Activated B cell treated with CpG ODN at 0.5 μM for 24 hours (primary cell): ENCODE results near the gene FOXJ1. TPM values are rescaled to one million over a fixed set of nuclear protein-coding genes. Genes with fewer than 3 reads are reported as not detected.

Source experiments
- ATAC-seq: fragments of 200-7000 bp; cut with Tn5 transposase; one replicate; pipeline ENCODE4 v1.10.0; 2021; ENCODE audit warnings: low read depth, mild to moderate bottlenecking, moderate library complexity
- CTCF ChIA-PET: fragments of 350-600 bp; sonication (Branson Sonifier 250); formaldehyde crosslinking; loops from one replicate; lab custom pipeline; 2021; ENCODE audit warnings: antibody characterized with exemption; lab: Charles Lee
- POLR2A ChIA-PET: fragments of 350-600 bp; sonication (Branson Sonifier 250); formaldehyde crosslinking; loops from one replicate; lab custom pipeline; 2021; ENCODE audit warnings: antibody characterized with exemption; lab: Charles Lee
- DNase-seq: peaks from one replicate; pipeline ENCODE4 v3.0.0; 2022
- H3K27ac Mint-ChIP-seq: one replicate; pipeline ENCODE4 v1.8.0; 2020; ENCODE audit warnings: mixed read lengths
- H3K27me3 Mint-ChIP-seq: one replicate; pipeline ENCODE4 v1.8.0; 2021; ENCODE audit warnings: mixed read lengths
- H3K36me3 Mint-ChIP-seq: one replicate; pipeline ENCODE4 v1.8.0; 2021; ENCODE audit warnings: low read depth, mixed read lengths
- H3K4me1 Mint-ChIP-seq: one replicate; pipeline ENCODE4 v1.8.0; 2021; ENCODE audit warnings: mixed read lengths
- H3K4me3 Mint-ChIP-seq: one replicate; pipeline ENCODE4 v1.8.0; 2020; ENCODE audit warnings: mild to moderate bottlenecking, mixed read lengths
- H3K9me3 Mint-ChIP-seq: one replicate; pipeline ENCODE4 v1.8.0; 2020; ENCODE audit warnings: mixed read lengths
- CTCF ChIP-seq: fragments of 200-600 bp; IDR thresholded peaks from one replicate; pipeline ENCODE4 v1.8.0; 2022; ENCODE audit warnings: antibody characterized with exemption, mild to moderate bottlenecking
- intact Hi-C: fragments of 100-400 bp; cut with micrococcal nuclease; formaldehyde crosslinking; loops from one replicate; pipeline ENCODE4 v1.15.1; 2024
- total RNA-seq: library from RNA; stranded (reverse); gene quantifications from 2 replicates; pipeline ENCODE4 v1.2.3, GENCODE V29; 2022

FOXJ1 gene
- total RNA-seq, 1 donor from 2014 or later = 0.44 TPM

GRCh38 chr17:76121932-76122430 is 19.1 kb downstream of the FOXJ1 start:
- Mint-ChIP-seq H3K36me3 (no peaks in the 10 kb centered on the region), H3K27ac (peak overlapping the region; percentile 50), H3K9me3 (no peaks in the 10 kb centered on the region), H3K27me3 (peaks cover 3% of the 10 kb centered on the region), H3K4me1 (peaks cover 17% of the 10 kb centered on the region), H3K4me3 (peak overlapping the region; percentile 62)
- DNase-seq (no peak), ATAC-seq (peak; percentile 29)
- intact Hi-C loops = loop anchor here (1.0 to 5.0 kb wide), 6 partner anchors 19 to 285 kb away; partner anchors contain the start of gene FOXJ1
- ChIA-PET CTCF (interaction anchor here (1.0 to 11.2 kb wide), 22 partner anchors 9 to 177 kb away, joined by 3 to 228 read pairs (median 5); partner anchors contain the start of gene FOXJ1), POLR2A (interaction anchor here (1.0 to 13.5 kb wide), 4 partner anchors 58 to 157 kb away, joined by 7 to 257 read pairs (median 37); partner anchors contain the start of gene UBALD2)
- TF ChIP-seq CTCF = no peak

GRCh38 chr17:76120658-76121008 is 20.4 kb downstream of the FOXJ1 start:
- intact Hi-C loops = loop anchor here (1.0 to 5.0 kb wide), 6 partner anchors 20 to 287 kb away; partner anchors contain the start of gene FOXJ1
- POLR2A ChIA-PET = interaction anchor here (2.4 to 13.5 kb wide), 3 partner anchors 60 to 159 kb away, joined by 7 to 257 read pairs (median 67); partner anchors contain the start of gene UBALD2
- no peak for TF ChIP-seq CTCF
- Mint-ChIP-seq H3K27ac (no peak overlapping the region), H3K4me1 (peaks cover 17% of the 10 kb centered on the region), H3K4me3 (no peak overlapping the region), H3K36me3 (no peaks in the 10 kb centered on the region), H3K9me3 (no peaks in the 10 kb centered on the region), H3K27me3 (peaks cover 3% of the 10 kb centered on the region)
- no peak for ATAC-seq
- CTCF ChIA-PET = interaction anchor here (1.2 to 11.2 kb wide), 17 partner anchors 10 to 277 kb away, joined by 3 to 228 read pairs (median 5); no protein-coding TSS in a partner anchor
- DNase-seq = no peak

- DNase-seq (no peak), ATAC-seq (no peak)
- CTCF ChIA-PET = interaction anchor here (1.5 to 11.2 kb wide), 7 partner anchors 11 to 278 kb away, joined by 4 to 228 read pairs (median 6); no protein-coding TSS in a partner anchor
- no peak overlapping the region for H3K27ac Mint-ChIP-seq
- H3K27me3 Mint-ChIP-seq = peaks cover 3% of the 10 kb centered on the region
- no peaks in the 10 kb centered on the region for H3K36me3 Mint-ChIP-seq
- intact Hi-C loops = loop anchor here (2.0 to 5.0 kb wide), 3 partner anchors 21 to 288 kb away; partner anchors contain the start of gene FOXJ1
- H3K4me1 Mint-ChIP-seq = peaks cover 17% of the 10 kb centered on the region
- POLR2A ChIA-PET = interaction anchor here (0.6 to 13.5 kb wide), 4 partner anchors 61 to 170 kb away, joined by 5 to 257 read pairs (median 37); partner anchors contain the start of gene UBALD2
- no peak overlapping the region for H3K4me3 Mint-ChIP-seq
- no peak for TF ChIP-seq CTCF
- no peaks in the 10 kb centered on the region for H3K9me3 Mint-ChIP-seq
These were observed 21.4 kb downstream of the FOXJ1 start for GRCh38 chr17:76119409-76120371.

GRCh38 chr17:76115138-76115754 is 25.8 kb downstream of the FOXJ1 start:
- intact Hi-C loops = no loop called here
- DNase-seq (no peak), ATAC-seq (no peak)
- H3K27me3 Mint-ChIP-seq = peaks cover 3% of the 10 kb centered on the region
- H3K27ac Mint-ChIP-seq = no peak overlapping the region
- no peak for TF ChIP-seq CTCF
- H3K9me3 Mint-ChIP-seq = no peaks in the 10 kb centered on the region
- H3K4me1 Mint-ChIP-seq = no peaks in the 10 kb centered on the region
- ChIA-PET POLR2A (interaction anchor here (1.0 to 1.9 kb wide), 2 partner anchors 11 to 165 kb away, joined by 3 to 5 read pairs; partner anchors contain the start of gene EXOC7), CTCF (interaction anchor here (2.6 kb wide), 1 partner anchor 165 kb away, joined by 16 read pairs; no protein-coding TSS in a partner anchor)
- H3K36me3 Mint-ChIP-seq = no peaks in the 10 kb centered on the region
- no peak overlapping the region for H3K4me3 Mint-ChIP-seq
